T-helper 1 cell treated with Interleukin-12 subunit alpha and Interleukin-12 subunit beta and Interleukin-4 antibody, amounts not matched to agents 30 μg/mL and 1 μg/mL, for 36 hours (primary cell): Measurements from ENCODE around the gene GCH1.
"Not testable (repeated sequence)": the region's sequence is repeated elsewhere in the genome, so short reads cannot be mapped to it uniquely, and the experiment has no call there.

ENCODE experiments used
- H3K27ac Mint-ChIP-seq: one replicate; pipeline ENCODE4 v1.8.0; 2021; ENCODE audit warnings: mild to moderate bottlenecking, mixed read lengths
- H3K27me3 Mint-ChIP-seq: one replicate; pipeline ENCODE4 v1.8.0; 2021; ENCODE audit warnings: low read depth, mixed read lengths
- H3K36me3 Mint-ChIP-seq: one replicate; pipeline ENCODE4 v1.8.0; 2021; ENCODE audit warnings: low read depth, mixed read lengths
- H3K4me1 Mint-ChIP-seq: one replicate; pipeline ENCODE4 v1.8.0; 2021; ENCODE audit warnings: low read depth, mixed read lengths
- H3K4me3 Mint-ChIP-seq: one replicate; pipeline ENCODE4 v1.8.0; 2021; ENCODE audit warnings: mild to moderate bottlenecking, moderate library complexity, mixed read lengths
- H3K9me3 Mint-ChIP-seq: one replicate; pipeline ENCODE4 v1.8.0; 2021; ENCODE audit warnings: mixed read lengths

Gene GCH1

DNA sequence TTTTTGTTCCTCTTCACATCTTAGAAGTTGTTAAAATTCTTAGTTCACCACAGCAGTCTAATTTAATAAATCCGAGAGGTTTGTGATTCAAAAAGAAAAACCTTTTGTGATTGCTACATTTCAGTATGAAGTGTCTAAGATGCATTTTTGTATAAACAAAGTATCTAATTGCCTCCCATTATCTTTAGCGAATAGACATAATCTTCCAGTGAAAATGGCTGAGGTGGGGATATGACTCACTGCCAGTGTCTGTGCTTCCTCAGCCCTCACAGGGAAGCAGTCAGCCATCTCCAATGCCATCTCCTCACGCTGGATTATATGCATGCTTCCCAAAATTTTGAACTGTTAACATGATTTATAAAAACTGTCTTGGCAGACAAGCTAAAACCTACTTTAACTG lies 7.6 kb downstream of the GCH1 start:
- H3K36me3 Mint-ChIP-seq: peaks cover 13% of the 10 kb centered on the region
- no peak overlapping the region for H3K27ac Mint-ChIP-seq
- no peaks in the 10 kb centered on the region for H3K27me3 Mint-ChIP-seq
- H3K4me1 Mint-ChIP-seq: peaks cover 30% of the 10 kb centered on the region
- no peaks in the 10 kb centered on the region for H3K9me3 Mint-ChIP-seq
- no peak overlapping the region for H3K4me3 Mint-ChIP-seq

DNA sequence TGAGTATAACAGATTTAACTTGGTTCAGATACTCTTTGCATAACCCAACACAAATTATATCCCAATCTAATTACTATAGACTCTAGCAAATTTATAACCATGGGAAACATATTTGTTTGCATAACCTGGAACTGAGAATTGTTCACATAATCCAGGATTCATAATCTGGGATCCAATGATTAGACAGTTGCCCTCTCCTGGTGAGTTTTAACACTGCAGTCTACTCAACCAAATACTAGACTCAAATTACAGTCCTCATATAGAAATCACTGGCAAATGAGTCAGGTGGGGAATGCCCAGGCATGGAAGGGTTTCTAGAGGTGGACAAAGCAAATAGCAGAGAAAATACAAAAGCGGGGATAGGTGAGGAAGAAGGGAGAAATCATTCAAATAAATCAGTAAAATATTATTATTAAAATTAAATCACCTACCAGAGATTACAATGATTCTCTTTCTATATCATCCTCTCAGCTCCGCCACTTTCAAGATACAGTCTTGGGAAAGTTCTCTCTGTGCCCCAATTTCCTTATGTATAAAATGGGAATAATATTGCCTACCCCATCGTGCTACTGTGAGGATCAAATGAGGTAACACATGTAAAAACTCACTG lies 9.4 kb downstream of the GCH1 start:
- no peak overlapping the region for H3K4me3 Mint-ChIP-seq
- H3K9me3 Mint-ChIP-seq: no peaks in the 10 kb centered on the region
- H3K4me1 Mint-ChIP-seq: peaks cover 37% of the 10 kb centered on the region
- peaks cover 16% of the 10 kb centered on the region for H3K36me3 Mint-ChIP-seq
- H3K27me3 Mint-ChIP-seq: no peaks in the 10 kb centered on the region
- H3K27ac Mint-ChIP-seq: no peak overlapping the region

DNA sequence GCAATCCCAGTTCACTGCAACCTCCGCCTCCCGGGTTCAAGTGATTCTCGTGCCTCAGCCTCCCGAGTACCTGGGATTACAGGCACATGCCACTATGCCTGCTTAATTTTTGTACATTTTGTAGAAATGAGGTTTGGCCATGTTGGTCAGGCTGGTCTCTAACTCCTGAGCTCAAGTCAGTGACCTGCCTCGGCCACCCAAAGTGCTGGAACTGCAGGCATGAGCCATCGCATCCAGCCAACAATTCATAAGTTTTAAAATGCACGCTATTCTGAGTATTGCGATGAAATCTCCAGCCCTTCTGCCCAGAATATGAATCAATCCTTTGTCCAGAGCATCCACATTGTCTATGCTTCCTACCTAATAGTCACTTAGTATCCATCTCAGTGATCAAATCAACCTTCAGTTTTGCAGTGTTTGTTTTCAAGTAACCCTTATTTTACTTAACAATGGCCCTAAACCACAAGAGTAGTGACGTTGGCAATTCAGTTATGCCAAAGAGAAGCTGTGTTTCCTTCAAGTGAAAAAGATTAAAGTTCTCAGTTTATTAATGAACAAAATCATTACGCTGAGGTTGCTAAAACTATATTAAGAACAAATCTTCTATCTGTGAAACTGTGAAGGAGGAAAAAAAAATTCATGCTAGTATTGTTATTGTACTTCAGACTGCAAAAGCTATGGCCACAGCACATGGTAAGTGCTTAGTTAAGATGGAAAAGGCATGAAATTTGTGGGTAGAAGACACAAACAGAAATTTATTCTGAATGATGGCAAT lies 11.0 kb downstream of the GCH1 start:
- Mint-ChIP-seq H3K27ac (no peak overlapping the region), H3K4me1 (peaks cover 38% of the 10 kb centered on the region), H3K9me3 (no peaks in the 10 kb centered on the region), H3K4me3 (no peak overlapping the region), H3K27me3 (no peaks in the 10 kb centered on the region), H3K36me3 (peaks cover 12% of the 10 kb centered on the region)

DNA sequence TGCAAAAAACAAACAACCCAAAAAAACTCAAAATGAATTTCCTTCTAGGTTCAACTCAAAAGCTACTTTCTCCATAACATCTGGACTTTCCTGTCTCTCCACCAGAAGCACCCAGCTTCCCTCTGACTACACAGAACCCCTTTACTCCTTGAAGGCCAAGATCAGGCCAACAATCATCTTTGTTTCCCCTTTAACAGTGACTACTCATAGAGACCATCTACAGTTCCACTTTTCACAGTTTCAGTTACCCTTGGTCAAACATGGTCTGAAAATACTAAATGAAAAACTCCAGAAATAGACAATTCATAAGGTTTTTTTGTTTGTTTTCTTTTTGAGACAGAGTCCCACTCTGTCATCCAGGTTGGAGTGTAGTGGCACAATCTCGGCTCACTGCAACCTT lies 11.8 kb downstream of the GCH1 start:
- Mint-ChIP-seq H3K27me3 (no peaks in the 10 kb centered on the region), H3K4me3 (no peak overlapping the region), H3K27ac (no peak overlapping the region), H3K4me1 (peaks cover 39% of the 10 kb centered on the region), H3K9me3 (no peaks in the 10 kb centered on the region), H3K36me3 (peaks cover 11% of the 10 kb centered on the region)

DNA sequence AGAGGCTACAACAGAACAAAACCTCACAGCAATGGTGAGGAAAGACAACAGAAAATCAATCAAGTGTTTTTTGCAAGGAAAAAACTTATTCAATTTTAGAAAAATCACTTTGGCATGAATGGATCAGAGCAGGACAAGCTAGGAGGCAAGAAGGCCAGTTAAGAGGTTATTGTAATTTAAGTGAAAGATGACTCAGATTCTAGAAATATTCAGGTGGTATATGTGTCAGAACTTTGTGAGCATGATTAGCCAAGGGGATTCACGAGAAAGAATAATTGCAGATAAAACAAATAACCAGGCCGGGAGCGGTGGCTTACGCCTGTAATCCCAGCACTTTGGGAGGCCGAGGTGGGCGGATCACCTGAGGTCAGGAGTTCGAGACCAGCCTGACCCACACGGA lies 12.7 kb downstream of the GCH1 start:
- Mint-ChIP-seq H3K4me3 (no peak overlapping the region), H3K9me3 (no peaks in the 10 kb centered on the region), H3K36me3 (peaks cover 10% of the 10 kb centered on the region), H3K4me1 (peaks cover 35% of the 10 kb centered on the region), H3K27me3 (no peaks in the 10 kb centered on the region), H3K27ac (no peak overlapping the region)

DNA sequence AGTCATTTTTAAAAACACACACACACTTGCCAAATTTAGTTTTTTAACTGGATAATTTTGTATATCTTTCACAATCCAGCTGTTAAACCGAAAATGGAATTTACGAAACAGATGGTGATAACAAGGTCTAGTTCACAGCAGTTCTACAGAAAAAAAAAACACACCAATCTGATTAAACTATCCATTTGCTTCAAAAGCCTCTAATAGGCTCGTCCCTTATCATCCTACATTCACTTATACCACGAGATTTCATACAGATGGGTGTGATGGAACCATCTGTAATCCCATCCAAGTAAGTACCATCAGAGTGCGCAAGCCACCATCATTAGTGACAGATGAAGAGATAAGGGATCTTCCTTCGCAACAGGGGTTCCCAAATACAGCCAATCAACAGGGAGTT lies 20.1 kb downstream of the GCH1 start:
- Mint-ChIP-seq H3K27ac (peak overlapping the region; percentile 97), H3K27me3 (no peaks in the 10 kb centered on the region), H3K36me3 (peaks cover 14% of the 10 kb centered on the region), H3K4me1 (peaks cover 50% of the 10 kb centered on the region), H3K9me3 (no peaks in the 10 kb centered on the region), H3K4me3 (peak overlapping the region; percentile 2)

DNA sequence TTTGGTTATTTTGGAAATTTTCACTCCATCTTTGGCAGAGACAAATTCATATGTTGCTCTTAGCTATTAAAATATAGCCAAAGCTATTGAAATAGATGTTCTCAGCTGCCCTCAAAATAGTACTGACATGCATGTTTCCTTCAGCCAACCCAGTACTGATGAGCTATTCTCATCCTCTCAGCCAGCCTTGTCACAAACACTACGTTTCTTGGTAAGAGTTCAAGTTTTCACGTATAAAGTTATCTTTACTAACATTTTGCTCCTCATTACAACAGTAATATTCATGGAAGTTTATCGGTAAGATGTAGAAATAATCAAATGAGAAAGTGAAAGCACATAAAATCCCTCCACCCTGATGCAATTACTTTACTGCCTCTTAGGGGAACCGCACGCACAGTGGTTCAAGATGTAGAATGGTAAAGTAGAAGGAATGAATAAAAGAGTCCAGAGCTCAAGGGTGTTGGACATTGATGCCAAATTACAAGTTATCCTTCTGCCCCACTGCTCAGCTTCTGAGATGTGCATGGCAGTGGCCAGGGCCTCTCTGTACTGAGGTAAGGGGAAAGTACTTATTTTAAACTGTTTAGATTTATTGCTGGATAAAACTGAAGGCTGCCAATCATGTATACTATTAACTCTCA lies 20.7 kb downstream of the GCH1 start:
- H3K27ac Mint-ChIP-seq: peak overlapping the region; percentile 97

DNA sequence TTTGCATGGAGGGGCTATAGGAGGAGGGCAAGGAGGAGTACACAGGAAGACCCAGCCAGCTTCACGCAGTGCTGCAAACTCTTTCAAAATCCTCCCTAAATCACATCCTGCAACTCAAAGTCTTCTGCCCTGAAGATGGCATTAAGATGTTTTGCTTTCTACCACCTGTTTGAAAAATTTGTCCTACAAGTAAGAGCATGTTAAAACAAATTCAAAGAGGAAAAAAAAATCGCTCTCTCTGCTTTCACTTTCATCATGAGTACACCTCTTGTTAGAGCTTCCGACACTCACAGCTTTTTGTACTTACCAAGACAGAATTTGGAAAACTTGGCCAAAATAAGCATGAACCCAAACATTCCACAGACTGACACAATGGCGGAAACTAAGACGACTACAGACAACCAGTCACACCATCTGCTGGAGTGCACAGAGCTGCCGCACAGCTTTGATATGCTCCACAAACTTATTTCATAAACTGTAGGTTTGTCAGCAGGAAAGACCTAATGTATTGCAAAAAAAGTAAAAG lies 21.3 kb downstream of the GCH1 start:
- no peaks in the 10 kb centered on the region for H3K9me3 Mint-ChIP-seq
- H3K27me3 Mint-ChIP-seq: no peaks in the 10 kb centered on the region
- H3K4me1 Mint-ChIP-seq: peaks cover 48% of the 10 kb centered on the region
- peak overlapping the region; percentile 97 for H3K27ac Mint-ChIP-seq
- peaks cover 16% of the 10 kb centered on the region for H3K36me3 Mint-ChIP-seq
- H3K4me3 Mint-ChIP-seq: peak overlapping the region; percentile 92

More for the DNA sequence above, 20.7 kb downstream of the GCH1 start:
- Mint-ChIP-seq H3K36me3 (peaks cover 14% of the 10 kb centered on the region), H3K27me3 (no peaks in the 10 kb centered on the region), H3K4me1 (peaks cover 50% of the 10 kb centered on the region), H3K4me3 (peak overlapping the region; percentile 92), H3K9me3 (no peaks in the 10 kb centered on the region)

DNA sequence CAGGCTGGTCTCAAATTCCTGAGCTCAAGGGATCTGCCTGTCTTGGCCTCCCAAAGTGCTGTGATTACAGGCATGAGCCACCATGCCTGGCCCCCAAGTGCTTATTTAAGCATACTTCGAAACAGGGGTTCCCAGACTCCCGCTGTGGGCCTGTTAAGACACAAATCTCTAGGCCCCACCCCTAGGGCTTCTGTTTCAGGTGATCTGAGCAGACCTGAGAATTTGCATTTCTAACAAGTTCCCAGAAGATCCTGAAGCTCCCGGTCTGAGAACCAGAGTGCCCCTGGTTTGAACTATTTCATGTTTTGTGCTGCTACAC lies 25.0 kb downstream of the GCH1 start:
- H3K4me1 Mint-ChIP-seq: peaks cover 42% of the 10 kb centered on the region
- H3K36me3 Mint-ChIP-seq: peaks cover 20% of the 10 kb centered on the region
- H3K4me3 Mint-ChIP-seq: no peak overlapping the region
- H3K27ac Mint-ChIP-seq: no peak overlapping the region
- no peaks in the 10 kb centered on the region for H3K27me3 Mint-ChIP-seq
- H3K9me3 Mint-ChIP-seq: peaks cover 4% of the 10 kb centered on the region

DNA sequence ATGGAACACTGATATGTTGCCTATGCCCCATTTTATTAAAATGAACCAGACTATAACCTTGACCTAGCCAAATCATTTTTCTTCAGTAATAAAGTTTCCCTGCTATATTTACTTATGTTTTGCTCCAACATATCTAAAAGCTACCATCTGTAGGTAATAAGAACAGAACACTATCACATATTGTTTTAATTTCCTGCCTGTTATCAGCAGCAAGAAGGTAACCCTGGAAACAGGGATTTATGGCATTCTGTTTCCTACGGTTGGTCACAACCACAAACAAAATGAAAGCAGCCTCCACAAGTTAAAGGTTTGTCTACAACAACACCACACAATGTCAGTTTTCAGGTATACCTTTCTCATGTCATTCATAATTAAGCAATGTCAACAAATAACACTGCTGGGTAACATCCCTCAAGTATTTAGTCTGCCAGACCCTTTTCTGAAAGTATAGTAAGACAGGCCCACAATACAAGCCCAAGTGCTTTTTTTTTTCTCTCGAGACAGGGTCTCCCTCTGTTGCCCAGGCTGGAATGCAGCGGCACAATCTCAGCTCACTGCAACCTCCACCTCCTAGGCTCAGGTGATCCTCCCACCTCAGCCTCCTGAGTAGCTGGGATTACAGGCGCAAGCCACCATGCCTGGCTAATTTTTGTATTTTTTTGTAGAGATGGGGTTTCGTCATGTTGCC lies 25.5 kb downstream of the GCH1 start:
- Mint-ChIP-seq H3K4me1 (peaks cover 38% of the 10 kb centered on the region), H3K27me3 (no peaks in the 10 kb centered on the region), H3K36me3 (peaks cover 19% of the 10 kb centered on the region), H3K4me3 (no peak overlapping the region), H3K27ac (no peak overlapping the region), H3K9me3 (peaks cover 4% of the 10 kb centered on the region)

DNA sequence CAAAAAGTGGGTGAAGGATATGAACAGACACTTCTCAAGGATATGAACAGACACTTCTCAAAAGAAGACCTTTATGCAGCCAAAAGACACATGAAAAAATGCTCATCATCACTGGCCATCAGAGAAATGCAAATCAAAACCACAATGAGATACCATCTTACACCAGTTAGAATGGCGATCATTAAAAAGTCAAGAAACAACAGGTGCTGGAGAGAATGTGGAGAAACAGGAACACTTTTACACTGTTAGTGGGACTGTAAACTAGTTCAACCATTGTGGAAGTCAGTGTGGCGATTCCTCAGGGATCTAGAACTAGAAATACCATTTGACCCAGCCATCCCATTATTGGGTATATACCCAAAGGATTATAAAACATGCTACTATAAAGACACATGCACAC lies 27.0 kb downstream of the GCH1 start:
- peaks cover 33% of the 10 kb centered on the region for H3K4me1 Mint-ChIP-seq
- H3K4me3 Mint-ChIP-seq, H3K9me3 Mint-ChIP-seq, H3K27me3 Mint-ChIP-seq, H3K27ac Mint-ChIP-seq: not testable (repeated sequence)
- H3K36me3 Mint-ChIP-seq: peaks cover 19% of the 10 kb centered on the region

DNA sequence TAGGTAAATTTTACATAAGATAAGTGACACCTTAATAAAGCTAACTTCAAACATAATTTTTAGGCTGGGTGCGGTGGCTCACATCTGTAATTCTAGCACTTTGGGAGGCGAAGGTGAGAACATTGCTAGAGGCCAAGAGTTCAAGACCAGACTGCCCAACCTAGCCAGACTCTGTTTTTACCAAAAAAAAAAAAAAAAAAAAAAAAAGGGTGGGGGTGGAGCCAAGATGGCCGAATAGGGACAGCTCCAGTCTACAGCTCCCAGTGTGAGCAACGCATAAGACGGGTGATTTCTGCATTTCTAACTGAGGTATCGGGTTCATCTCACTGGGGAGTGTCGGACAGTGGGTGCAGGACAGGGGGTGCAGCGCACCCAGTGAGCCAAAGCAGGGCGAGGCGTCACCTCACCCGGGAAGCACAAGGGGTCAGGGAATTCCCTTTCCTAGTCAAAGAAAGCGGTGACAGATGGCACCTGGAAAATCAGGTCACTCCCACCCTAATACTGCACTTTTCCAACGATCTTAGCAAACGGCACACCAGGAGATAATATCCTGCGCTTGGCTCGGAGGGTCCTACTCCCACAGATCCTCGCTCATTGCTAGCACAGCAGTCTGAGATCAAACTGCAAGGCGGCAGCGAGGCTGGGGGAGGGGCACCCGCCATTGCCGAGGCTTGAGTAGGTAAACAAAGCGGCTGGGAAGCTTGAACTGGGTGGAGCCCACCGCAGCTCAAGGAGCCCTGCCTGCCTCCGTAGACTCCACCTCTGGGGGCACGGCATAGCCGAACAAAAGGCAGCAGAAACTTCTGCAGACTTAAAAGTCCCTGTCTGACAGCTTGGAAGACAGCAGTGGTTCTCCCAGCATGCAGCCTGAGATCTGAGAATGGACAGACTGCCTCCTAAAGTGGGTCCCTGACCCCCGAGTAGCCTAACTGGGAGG lies 32.2 kb downstream of the GCH1 start:
- not testable (repeated sequence) for H3K4me3 Mint-ChIP-seq, H3K27me3 Mint-ChIP-seq, H3K9me3 Mint-ChIP-seq, H3K36me3 Mint-ChIP-seq
- Mint-ChIP-seq H3K27ac (peak overlapping the region; percentile 26), H3K4me1 (peaks cover 23% of the 10 kb centered on the region)

DNA sequence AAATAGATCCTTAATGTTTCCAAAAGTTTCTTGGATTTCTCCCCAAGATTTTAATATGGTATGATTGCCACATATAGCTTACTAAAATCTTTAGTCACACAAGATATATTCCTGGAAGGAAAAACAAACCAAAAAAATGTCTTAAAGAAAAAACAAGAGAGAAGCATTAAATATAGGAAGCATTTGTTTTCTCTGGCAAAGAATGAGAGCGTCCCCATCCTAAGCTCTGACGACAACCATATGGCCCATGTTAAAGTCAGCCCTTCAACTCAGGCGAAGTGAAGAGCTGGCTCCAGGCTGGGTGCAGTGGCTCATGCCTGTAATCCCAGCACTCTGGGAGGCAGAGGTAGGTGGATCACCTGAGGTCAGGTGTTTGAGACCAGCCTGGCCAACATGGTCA lies 35.6 kb downstream of the GCH1 start:
- Mint-ChIP-seq H3K36me3 (peaks cover 11% of the 10 kb centered on the region), H3K27me3 (no peaks in the 10 kb centered on the region), H3K4me3 (no peak overlapping the region), H3K4me1 (peaks cover 22% of the 10 kb centered on the region), H3K27ac (no peak overlapping the region), H3K9me3 (no peaks in the 10 kb centered on the region)

DNA sequence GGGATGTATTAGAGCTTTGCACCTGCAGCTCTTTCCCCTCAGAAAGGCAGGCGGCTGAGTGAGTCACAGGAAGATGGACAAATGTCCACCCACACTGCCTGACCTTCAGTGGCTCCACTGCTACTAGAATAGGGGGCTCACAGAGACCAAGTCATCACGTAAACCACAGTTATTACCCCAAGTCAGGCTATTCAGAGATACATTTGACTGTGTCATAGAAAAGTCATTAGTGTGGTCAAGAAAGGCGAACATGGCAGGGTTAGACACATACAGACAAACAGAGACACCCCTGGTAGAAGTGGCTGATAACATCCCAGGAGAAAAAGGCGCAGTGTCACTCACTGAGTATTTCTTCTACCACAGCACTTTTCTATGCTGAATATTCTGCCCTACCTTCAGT lies 36.0 kb downstream of the GCH1 start:
- Mint-ChIP-seq H3K27ac (no peak overlapping the region), H3K4me3 (no peak overlapping the region), H3K4me1 (peaks cover 22% of the 10 kb centered on the region), H3K36me3 (peaks cover 11% of the 10 kb centered on the region), H3K9me3 (no peaks in the 10 kb centered on the region), H3K27me3 (no peaks in the 10 kb centered on the region)
